Activated naive CD8-positive, alpha-beta T cell (primary cell): ENCODE results near the gene SCUBE3.

Source experiments
- H3K27ac Mint-ChIP-seq: one replicate; pipeline ENCODE4 v1.8.0; 2021; ENCODE audit warnings: mixed read lengths
- H3K27me3 Mint-ChIP-seq: one replicate; pipeline ENCODE4 v1.8.0; 2021; ENCODE audit warnings: mixed read lengths
- H3K36me3 Mint-ChIP-seq: one replicate; pipeline ENCODE4 v1.8.0; 2021; ENCODE audit warnings: mixed read lengths
- H3K4me1 Mint-ChIP-seq: one replicate; pipeline ENCODE4 v1.8.0; 2021; ENCODE audit warnings: low read depth, mixed read lengths
- H3K4me3 Mint-ChIP-seq: one replicate; pipeline ENCODE4 v1.8.0; 2021; ENCODE audit warnings: mild to moderate bottlenecking, mixed read lengths
- H3K9me3 Mint-ChIP-seq: one replicate; pipeline ENCODE4 v1.8.0; 2021; ENCODE audit warnings: low read depth, mixed read lengths

The SCUBE3 gene

GRCh38 chr6:35213824-35214756, at the start of gene SCUBE3:
Gene SCUBE3, plus strand, starts transcription at chr6:35213956. Its CDS starts 463 bp downstream, at chr6:35214419.
- Mint-ChIP-seq H3K4me1 (peaks cover 9% of the 10 kb centered on the region), H3K27me3 (peaks cover 42% of the 10 kb centered on the region), H3K27ac (no peak within 1 kb of the TSS), H3K4me3 (peak within 1 kb of the TSS; percentile 79), H3K9me3 (no peaks in the 10 kb centered on the region), H3K36me3 (peaks cover 4% of the 10 kb centered on the region)

- Mint-ChIP-seq H3K27ac (no peak overlapping the region), H3K4me3 (no peak overlapping the region)
Observed at GRCh38 chr6:35164277-35164676, 49.5 kb upstream of the SCUBE3 start.

GRCh38 chr6:35164868-35165267, 48.9 kb upstream of the SCUBE3 start:
- Mint-ChIP-seq H3K4me1 (no peaks in the 10 kb centered on the region), H3K9me3 (peaks cover 4% of the 10 kb centered on the region), H3K36me3 (peaks cover 2% of the 10 kb centered on the region), H3K27ac (no peak overlapping the region), H3K27me3 (peaks cover 10% of the 10 kb centered on the region), H3K4me3 (no peak overlapping the region)

More at GRCh38 chr6:35164277-35164676, 49.5 kb upstream of the SCUBE3 start:
- peaks cover 11% of the 10 kb centered on the region for H3K27me3 Mint-ChIP-seq
- H3K36me3 Mint-ChIP-seq: peaks cover 2% of the 10 kb centered on the region
- no peaks in the 10 kb centered on the region for H3K4me1 Mint-ChIP-seq
- peaks cover under 1% of the 10 kb centered on the region for H3K9me3 Mint-ChIP-seq

GRCh38 chr6:35165630-35166071, 48.1 kb upstream of the SCUBE3 start:
- H3K9me3 Mint-ChIP-seq: peaks cover 4% of the 10 kb centered on the region
- peaks cover 10% of the 10 kb centered on the region for H3K27me3 Mint-ChIP-seq
- no peaks in the 10 kb centered on the region for H3K4me1 Mint-ChIP-seq
- no peak overlapping the region for H3K27ac Mint-ChIP-seq
- H3K4me3 Mint-ChIP-seq: no peak overlapping the region
- peaks cover 2% of the 10 kb centered on the region for H3K36me3 Mint-ChIP-seq

- Mint-ChIP-seq H3K27ac (no peak overlapping the region), H3K36me3 (peaks cover 2% of the 10 kb centered on the region), H3K9me3 (peaks cover 4% of the 10 kb centered on the region), H3K4me1 (no peaks in the 10 kb centered on the region), H3K4me3 (no peak overlapping the region), H3K27me3 (peaks cover 10% of the 10 kb centered on the region)
Observed at GRCh38 chr6:35166116-35166515, 47.6 kb upstream of the SCUBE3 start.

- Mint-ChIP-seq H3K4me1 (no peaks in the 10 kb centered on the region), H3K36me3 (peaks cover 2% of the 10 kb centered on the region), H3K9me3 (peaks cover 4% of the 10 kb centered on the region), H3K27me3 (peaks cover 10% of the 10 kb centered on the region), H3K4me3 (no peak overlapping the region), H3K27ac (no peak overlapping the region)
Observed at GRCh38 chr6:35166520-35166919, 47.2 kb upstream of the SCUBE3 start.

GRCh38 chr6:35167505-35167904, 46.3 kb upstream of the SCUBE3 start:
- Mint-ChIP-seq H3K4me3 (no peak overlapping the region), H3K27ac (no peak overlapping the region), H3K36me3 (peaks cover 2% of the 10 kb centered on the region), H3K9me3 (peaks cover 4% of the 10 kb centered on the region), H3K27me3 (peaks cover 9% of the 10 kb centered on the region), H3K4me1 (no peaks in the 10 kb centered on the region)

- no peaks in the 10 kb centered on the region for H3K4me1 Mint-ChIP-seq
- H3K27me3 Mint-ChIP-seq: peaks cover 8% of the 10 kb centered on the region
- peaks cover 2% of the 10 kb centered on the region for H3K36me3 Mint-ChIP-seq
- H3K9me3 Mint-ChIP-seq: peaks cover 4% of the 10 kb centered on the region
- H3K27ac Mint-ChIP-seq: no peak overlapping the region
- H3K4me3 Mint-ChIP-seq: no peak overlapping the region
Observed at GRCh38 chr6:35168461-35168861, 45.3 kb upstream of the SCUBE3 start.

- peaks cover 4% of the 10 kb centered on the region for H3K9me3 Mint-ChIP-seq
- peaks cover 2% of the 10 kb centered on the region for H3K27me3 Mint-ChIP-seq
- H3K4me1 Mint-ChIP-seq: no peaks in the 10 kb centered on the region
- peaks cover 2% of the 10 kb centered on the region for H3K36me3 Mint-ChIP-seq
- no peak overlapping the region for H3K4me3 Mint-ChIP-seq
- no peak overlapping the region for H3K27ac Mint-ChIP-seq
Observed at GRCh38 chr6:35170166-35170565, 43.6 kb upstream of the SCUBE3 start.

GRCh38 chr6:35170891-35171290, 42.9 kb upstream of the SCUBE3 start:
- no peak overlapping the region for H3K4me3 Mint-ChIP-seq
- no peaks in the 10 kb centered on the region for H3K4me1 Mint-ChIP-seq
- H3K27me3 Mint-ChIP-seq: peaks cover 2% of the 10 kb centered on the region
- no peaks in the 10 kb centered on the region for H3K36me3 Mint-ChIP-seq
- H3K27ac Mint-ChIP-seq: no peak overlapping the region
- H3K9me3 Mint-ChIP-seq: peaks cover 4% of the 10 kb centered on the region

- peaks cover 4% of the 10 kb centered on the region for H3K9me3 Mint-ChIP-seq
- peaks cover 5% of the 10 kb centered on the region for H3K27me3 Mint-ChIP-seq
- H3K36me3 Mint-ChIP-seq: peaks cover 3% of the 10 kb centered on the region
- no peaks in the 10 kb centered on the region for H3K4me1 Mint-ChIP-seq
- H3K27ac Mint-ChIP-seq: no peak overlapping the region
- H3K4me3 Mint-ChIP-seq: no peak overlapping the region
Observed at GRCh38 chr6:35173044-35173426, 40.7 kb upstream of the SCUBE3 start.

GRCh38 chr6:35173427-35174087, 40.2 kb upstream of the SCUBE3 start:
- Mint-ChIP-seq H3K27me3 (peaks cover 5% of the 10 kb centered on the region), H3K4me3 (no peak overlapping the region), H3K27ac (no peak overlapping the region), H3K9me3 (peaks cover 4% of the 10 kb centered on the region), H3K4me1 (no peaks in the 10 kb centered on the region), H3K36me3 (peaks cover 3% of the 10 kb centered on the region)

GRCh38 chr6:35174088-35174434, 39.7 kb upstream of the SCUBE3 start:
- peaks cover 5% of the 10 kb centered on the region for H3K27me3 Mint-ChIP-seq
- peaks cover 4% of the 10 kb centered on the region for H3K9me3 Mint-ChIP-seq
- no peak overlapping the region for H3K4me3 Mint-ChIP-seq
- no peak overlapping the region for H3K27ac Mint-ChIP-seq
- H3K36me3 Mint-ChIP-seq: peaks cover 3% of the 10 kb centered on the region
- H3K4me1 Mint-ChIP-seq: no peaks in the 10 kb centered on the region

- peaks cover 5% of the 10 kb centered on the region for H3K27me3 Mint-ChIP-seq
- no peak overlapping the region for H3K27ac Mint-ChIP-seq
Observed at GRCh38 chr6:35174501-35174900, 39.3 kb upstream of the SCUBE3 start.

GRCh38 chr6:35176301-35177024, 37.3 kb upstream of the SCUBE3 start:
- no peak overlapping the region for H3K27ac Mint-ChIP-seq
- peaks cover 5% of the 10 kb centered on the region for H3K27me3 Mint-ChIP-seq
- no peaks in the 10 kb centered on the region for H3K4me1 Mint-ChIP-seq
- peaks cover 3% of the 10 kb centered on the region for H3K36me3 Mint-ChIP-seq
- no peaks in the 10 kb centered on the region for H3K9me3 Mint-ChIP-seq
- H3K4me3 Mint-ChIP-seq: no peak overlapping the region

More at GRCh38 chr6:35174501-35174900, 39.3 kb upstream of the SCUBE3 start:
- no peak overlapping the region for H3K4me3 Mint-ChIP-seq
- peaks cover 3% of the 10 kb centered on the region for H3K36me3 Mint-ChIP-seq
- H3K4me1 Mint-ChIP-seq: no peaks in the 10 kb centered on the region
- H3K9me3 Mint-ChIP-seq: peaks cover 1% of the 10 kb centered on the region
